CD1c-positive myeloid dendritic cell (primary cell): Measurements from ENCODE around the gene ELOVL7.
A peak's percentile ranks its signal among the peaks of the same experiment; 100 is the strongest.
"Not testable (repeated sequence)": the region's sequence is repeated elsewhere in the genome, so short reads cannot be mapped to it uniquely, and the experiment has no call there.

Experiments
- DNase-seq: peaks from one replicate; pipeline ENCODE4 v3.0.0-alpha.2; 2016; ENCODE audit errors: extremely low spot score

The ELOVL7 gene

DNA sequence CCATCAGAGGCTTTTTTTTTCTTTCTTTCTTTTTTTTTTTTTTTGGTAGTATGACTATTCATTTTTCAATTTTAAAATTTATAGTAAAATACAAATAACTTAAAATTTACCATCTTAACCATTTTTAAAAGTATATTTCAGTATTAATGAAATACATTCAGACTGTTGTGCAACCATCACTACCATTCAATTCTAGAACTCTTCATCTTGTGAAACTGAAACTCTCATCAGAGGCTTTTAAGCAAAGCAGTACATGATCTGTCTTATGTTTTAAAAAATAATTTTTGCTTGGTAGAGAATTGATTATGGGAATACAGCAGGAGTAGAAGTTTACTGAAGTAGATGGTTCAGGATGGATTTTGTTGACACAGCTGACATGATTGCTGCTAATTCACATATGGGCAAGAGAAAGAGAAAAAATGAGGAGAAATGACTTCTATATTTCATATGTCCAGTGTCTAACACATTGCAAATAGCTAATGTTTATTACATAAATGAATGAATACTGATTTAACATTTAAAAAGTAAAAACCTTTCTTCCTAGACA lies 13.4 kb downstream of the ELOVL7 start:
- no peak for DNase-seq

DNA sequence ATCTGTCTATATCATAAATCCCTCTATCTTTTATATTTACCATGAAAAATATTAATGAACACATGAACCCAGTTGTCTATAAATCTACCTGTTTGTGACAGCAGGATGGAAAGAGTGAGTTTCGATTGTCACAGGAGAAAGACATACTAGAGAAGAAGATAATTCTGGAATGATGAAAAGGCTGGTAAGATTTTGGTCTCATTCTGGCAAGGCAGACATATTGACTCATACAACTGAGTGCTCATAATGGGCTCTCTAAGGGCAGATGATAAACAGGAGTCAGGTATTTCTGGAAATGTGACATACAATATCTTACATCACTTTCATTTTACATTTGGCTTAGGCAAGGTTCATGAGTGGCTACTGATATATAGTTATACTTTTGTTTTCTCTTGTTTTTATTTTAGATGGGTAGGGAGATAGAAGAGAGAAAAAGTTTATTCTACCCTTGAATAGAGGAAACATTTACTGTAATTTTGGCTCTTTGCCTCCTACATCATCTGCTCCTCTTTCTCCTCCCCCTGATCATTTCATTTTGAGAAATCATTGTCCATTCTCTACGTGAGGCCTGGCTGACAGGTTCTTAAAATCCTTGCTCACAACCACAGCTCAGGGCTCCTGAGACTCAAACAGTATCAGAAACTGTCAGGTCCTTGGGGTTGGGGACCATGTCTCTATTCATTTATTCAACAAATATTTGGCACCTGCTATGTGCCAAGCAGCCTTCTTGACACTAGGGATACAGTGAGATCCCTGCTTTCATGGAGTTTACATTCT lies 14.4 kb downstream of the ELOVL7 start:
- DNase-seq, result no peak

DNA sequence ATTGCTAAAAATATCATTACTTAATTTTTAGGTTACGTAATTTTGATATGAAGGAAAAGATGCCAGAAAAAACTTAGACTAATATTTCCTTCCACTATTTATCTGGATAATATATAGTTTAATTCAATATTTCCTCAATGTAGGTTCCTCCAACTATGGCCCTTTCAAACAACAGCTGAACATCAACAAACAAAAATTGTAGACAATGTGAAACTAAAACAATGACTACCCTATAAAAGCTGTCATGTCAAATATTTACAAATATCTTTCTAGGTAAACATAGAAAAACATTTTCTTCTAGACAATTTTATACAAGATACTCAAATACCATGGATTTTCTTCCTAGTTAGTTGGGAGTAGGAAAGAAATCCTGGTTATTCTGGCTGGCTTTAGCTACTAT lies 16.9 kb downstream of the ELOVL7 start:
- DNase-seq, result no peak

DNA sequence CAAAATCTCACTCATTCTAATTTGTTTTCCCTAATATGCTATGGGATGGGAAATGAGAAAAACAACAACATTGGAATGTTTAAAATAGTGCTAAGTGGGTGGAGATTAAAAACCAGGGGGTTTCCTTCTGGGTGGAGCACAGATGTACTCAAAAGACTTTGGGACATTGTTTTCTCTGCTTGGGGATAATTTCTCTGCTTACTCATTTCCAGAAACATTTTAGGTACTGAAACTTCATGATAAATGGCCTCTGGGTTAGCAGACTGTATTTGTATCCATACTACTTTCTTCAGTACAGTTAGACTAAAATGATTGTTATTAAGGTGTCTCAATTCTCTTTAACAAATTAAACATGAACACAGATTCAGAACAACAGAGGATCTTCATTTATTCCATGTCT lies 17.4 kb downstream of the ELOVL7 start:
- DNase-seq, result peak; percentile 41

DNA sequence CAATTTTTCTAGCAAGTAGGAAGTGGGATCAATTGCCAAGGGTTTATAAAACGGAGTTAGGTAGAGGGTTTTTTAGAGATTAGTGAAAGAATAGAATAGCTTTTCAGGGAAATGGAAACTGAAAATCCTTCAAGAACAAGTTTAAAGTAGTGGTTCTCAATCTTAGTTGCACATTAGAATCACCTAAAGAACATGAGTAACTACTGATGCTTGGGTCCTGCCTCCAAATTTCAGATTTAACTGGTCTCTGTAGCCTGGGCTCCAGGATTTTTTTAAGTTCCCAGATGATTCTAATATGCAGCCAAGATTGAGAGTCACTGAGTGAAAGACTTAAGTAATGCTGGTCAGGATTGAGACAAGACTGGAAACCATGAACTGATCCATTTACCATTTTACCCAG lies 20.5 kb downstream of the ELOVL7 start:
- DNase-seq, result no peak

DNA sequence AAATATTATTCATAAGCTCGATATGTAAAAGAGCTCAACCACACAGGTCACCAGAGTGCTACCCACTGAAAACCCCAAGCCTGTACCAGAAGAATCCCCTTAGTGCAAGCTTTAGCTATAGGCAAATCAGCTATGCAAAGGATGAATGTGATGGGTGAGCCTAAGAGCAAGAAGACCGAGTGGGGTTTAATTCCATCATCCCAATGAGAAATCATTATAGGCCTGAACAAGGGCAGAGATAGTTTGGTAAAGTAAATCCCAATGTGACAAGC lies 21.8 kb downstream of the ELOVL7 start:
- DNase-seq, result no peak

DNA sequence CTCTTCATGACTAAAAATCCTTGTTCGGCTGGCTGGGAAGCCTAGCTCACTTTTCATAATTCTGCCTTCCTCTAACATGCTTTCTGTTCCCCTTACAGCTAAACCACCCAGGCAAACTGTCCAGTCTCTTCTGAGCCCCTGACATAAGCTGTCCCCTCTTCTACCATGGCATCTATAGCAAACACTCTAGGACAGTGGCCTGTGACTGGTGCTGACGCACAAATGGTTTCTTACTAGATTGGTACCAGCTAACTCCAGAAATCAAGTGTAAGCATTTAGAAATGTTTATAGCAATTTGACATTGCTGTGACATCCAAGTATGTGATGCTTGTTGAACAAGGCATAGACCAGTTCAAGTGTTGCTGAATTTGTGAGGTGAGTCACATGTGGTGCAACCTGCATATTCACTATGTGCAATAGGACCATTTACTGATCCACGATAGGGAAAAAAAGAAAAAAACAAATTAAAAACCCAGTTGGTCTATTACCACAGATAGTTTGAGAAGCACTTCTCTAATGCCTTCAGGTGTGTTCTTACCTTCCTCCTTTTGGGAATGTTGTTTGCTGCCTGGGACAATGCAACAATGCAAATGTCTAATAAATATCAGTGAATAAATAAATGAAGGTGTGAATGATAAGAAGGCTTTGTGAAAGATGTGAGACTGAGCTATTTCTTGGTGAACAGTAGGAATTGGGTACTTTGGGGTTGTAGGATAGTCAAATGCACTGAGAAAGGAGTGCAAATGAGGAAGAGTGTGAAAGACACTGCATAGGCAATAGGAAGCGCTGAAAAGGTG lies 22.4 kb downstream of the ELOVL7 start:
- DNase-seq, result no peak

DNA sequence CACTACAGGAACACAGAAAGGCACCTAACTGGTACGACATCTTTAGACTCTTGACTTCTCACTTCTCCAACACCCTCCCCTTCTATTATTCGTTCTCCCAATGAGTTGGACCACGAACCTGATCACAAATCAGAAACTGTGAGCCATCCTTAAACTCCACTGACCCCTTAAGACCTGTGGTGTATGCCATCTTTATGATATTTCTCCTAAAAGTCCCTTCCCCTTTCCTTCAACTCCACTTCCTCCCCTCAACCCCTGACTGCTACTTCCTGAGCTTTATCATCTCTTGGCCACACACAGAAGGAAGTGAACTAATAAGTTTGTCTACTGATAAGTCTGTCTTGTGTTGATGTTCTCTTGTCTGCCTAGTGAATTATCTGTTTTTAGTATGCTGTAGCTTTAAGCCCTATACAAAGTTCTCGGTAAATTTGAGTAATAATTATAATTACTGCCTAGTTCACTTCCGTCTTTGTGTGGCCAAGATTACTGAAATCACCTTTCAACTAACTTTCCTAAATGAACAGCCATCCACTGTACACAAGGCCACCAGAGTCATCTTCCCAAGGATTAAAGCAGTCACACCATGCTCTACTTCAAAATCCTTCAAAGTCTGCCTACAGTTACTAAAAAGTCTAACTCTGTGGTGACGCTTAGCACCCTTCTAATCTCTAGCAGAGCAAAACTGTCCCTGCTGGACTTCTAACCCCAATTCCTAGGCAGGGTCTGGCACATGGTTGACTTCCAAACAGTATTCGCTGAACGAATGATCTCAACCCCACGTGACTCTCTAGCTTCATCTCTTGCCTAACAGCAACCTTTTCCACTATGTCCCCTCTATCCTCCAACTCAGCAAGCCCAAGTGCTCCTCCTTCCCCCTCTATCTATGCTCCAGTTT lies 23.2 kb downstream of the ELOVL7 start:
- DNase-seq, result peak; percentile 19

DNA sequence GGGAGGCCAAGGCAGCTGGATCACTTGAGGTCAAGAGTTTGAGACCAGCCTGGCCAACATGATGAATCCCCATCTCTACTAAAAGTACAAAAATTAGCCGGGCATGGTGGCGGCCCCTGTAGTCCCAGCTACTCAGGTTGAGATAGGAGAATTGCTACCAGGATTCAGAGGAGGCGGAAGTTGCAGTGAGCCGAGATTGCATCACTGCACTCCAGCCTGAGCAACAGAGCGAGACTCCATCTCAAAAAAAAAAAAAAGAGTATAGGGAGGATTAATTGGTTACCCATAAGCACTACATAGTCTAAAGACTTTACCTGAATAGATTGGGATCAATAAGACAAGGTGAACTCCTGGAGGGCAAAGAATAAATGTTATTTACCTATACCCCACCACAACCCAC lies 27.9 kb downstream of the ELOVL7 start:
- DNase-seq, result not testable (repeated sequence)

DNA sequence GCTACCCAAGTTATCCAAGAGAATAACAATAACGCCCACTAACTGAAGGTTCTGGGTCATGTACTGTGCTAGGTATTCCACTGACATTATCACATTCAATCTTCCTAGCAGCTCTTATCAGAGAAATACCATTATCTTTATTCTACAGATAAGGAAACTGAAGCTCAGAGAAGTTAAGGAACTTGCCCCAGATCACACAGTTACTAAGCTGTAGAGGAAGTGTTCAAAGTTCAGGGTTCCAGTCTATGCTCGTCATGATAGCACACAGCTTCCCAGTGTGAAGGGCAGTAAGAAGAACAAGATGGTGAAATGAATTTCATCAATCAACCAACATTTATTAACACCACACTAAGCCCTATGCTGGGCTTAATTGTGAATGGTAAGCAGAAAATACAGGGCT lies 29.6 kb downstream of the ELOVL7 start:
- no peak for DNase-seq

DNA sequence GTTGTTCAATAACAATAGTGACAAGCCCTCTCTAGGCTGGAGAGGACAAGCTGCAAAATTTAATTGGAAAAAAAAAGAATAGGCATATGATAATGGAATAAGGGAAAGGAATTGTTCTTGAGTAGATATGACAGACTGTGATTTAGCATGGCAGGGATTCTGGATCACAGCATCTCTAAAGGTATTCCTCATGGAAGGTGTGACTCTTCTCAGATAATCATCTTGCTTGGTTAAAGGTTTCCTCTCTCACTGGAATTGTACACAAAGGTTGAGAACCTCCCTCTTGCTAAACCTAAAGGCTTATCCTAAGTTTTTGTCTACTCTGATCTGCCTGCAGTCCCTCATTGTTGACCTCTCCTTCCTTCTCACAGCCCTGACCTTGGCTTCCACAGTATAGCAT lies 31.6 kb downstream of the ELOVL7 start:
- no peak for DNase-seq

DNA sequence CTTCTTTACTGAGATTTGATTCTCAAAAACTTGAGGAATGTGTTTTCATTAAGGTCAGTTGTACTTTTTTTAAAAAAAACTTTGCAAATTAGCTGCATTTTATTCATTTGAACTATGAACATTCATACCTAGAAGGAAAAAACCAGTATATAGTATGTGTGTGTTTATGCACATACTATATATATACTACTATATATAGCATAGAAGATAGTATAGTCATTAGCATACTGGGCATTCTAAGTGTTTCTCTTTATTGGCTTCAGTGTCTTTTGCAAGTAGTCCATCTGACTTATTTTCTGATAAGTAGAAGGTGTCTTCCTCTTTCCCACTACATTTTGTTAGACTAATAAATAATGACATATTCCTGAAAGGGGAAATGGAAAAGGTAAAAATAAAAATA lies 33.0 kb downstream of the ELOVL7 start:
- DNase-seq, result no peak

DNA sequence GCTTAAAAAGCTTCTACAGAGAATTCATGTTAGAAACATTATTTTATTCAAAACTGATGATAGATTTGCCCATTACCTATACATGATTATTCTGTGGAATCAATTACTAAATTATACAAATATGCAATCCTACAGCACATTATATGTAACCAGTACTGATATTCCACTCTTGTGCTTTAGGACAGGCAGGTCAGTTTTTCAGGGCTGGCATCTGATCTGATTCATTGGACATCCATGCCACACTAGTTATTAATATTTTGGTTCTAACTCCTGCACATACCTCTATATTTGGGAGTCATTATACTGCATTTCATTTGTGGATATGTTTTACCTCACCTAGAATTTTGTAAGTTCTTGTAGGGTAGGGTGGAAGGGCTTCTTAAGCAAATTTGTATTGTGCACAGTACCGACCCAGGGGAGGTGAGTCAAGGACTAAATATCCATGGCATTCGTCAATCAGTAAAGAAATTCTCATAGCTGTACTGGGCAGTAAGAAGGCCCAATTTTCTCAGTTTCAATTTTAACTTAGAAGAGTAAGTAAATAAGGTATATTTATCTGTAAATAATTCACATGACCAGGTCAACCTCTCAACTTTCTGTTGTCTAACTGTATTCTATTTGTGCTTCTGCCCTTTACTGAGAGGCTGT lies 33.5 kb downstream of the ELOVL7 start:
- no peak for DNase-seq

DNA sequence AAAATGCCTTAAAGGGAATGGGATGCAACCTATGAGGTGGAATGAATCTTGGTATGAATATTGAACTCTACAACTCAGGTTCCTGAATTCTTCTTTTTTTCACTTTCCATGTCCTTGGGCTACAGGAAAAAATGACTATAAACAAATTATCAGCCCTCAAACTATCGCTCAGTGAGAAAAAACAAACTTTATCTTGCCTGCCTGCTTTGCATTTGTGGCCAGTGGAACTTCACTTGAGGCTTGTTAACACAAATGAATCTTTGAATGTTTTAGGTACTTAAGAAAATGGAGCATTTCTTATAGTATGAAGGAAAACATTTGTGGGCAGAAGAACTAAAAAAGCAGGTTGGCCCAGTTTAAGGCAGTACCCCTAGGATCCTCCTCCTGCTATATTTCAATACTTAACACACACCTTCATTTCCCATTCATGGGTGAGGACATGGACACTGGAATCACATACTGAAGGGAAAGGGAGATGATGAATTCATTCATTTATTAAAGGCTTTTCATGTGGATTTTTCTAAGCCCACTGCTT lies 34.1 kb downstream of the ELOVL7 start:
- no peak for DNase-seq

DNA sequence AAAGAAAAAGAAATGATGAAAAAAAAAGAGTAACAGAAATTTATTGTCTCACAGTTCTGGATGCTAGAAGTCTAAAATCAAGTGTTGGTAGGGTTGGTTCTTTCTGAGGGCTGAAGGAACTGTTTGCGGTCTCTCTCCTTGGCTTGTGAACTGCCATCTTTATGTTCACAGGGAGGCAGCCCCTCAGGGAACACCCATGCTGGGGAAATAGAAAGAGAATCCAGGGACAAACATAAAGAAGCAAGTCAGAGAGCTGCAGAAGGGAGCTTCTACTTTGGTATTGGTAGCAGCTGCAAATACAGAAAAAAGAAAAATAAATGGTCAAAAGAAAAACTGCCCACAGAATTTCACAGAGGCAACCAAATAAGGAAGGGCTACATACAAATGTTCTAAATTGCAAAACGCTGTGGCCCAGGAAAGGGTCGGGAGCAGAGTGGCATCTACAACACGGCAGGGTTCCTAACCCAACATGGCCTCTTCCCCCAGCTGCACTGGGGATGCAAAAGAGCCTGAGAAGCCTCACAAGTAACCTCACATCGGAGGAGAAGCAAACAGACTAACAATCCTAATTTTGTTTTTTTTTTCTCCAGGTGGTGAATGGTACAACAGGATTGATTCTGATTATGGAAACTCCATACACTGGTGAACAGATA lies 37.4 kb downstream of the ELOVL7 start:
- no peak for DNase-seq

DNA sequence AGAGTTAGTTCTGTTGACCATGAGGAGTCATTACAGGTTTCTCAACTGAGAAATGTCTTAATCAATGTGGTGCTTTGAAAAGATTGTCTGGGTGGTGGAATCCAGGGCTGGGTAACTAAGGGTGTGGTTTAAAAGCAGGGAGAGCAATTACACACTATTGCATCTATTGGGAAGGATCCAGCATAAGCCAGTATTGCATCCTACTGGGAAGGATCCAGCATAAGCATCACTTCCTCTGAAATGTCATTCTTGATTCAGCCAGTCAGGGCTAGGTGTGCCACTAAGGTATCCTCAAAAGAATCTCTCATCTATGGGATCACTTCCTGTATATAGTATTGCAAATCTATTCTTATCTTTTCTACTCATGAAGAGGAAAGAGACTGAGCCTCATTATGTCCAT lies 38.6 kb downstream of the ELOVL7 start:
- DNase-seq, result no peak

DNA sequence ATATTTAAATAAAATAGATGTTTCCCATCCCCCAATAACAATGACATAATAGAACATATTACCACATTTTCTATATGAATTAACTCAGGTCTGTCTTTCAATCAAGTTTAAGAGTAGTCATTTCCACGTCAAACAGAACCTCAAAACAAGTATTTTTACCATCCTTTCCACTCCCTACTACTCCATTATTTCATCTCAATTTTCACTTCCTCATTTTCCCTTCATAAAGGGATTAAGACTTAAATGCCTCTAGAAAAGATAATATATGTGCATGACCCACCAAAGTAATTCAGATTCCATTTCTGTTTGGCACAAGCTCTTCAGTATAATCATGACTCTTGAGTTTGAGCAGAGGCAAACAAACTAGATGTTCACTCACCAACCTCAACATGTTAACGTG lies 40.4 kb downstream of the ELOVL7 start:
- no peak for DNase-seq

DNA sequence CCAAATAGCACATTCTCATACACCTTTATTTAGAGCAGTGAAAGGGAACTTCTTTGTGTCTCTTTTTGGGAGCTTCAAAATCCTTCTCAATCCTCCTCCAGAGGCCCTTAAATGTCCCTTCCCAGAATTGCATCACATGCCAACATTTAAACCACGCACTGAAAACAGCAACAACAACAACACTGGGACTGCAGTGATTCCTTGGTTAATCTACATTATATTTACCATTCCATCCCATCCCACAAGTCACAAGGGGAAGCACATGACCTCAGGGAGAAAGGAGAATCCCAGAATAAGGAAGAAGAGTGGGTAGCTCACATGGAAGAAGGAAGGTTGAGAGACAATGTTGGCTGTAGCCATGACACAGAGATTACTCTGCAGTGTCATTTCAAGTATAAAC lies 41.1 kb downstream of the ELOVL7 start:
- DNase-seq, result no peak

DNA sequence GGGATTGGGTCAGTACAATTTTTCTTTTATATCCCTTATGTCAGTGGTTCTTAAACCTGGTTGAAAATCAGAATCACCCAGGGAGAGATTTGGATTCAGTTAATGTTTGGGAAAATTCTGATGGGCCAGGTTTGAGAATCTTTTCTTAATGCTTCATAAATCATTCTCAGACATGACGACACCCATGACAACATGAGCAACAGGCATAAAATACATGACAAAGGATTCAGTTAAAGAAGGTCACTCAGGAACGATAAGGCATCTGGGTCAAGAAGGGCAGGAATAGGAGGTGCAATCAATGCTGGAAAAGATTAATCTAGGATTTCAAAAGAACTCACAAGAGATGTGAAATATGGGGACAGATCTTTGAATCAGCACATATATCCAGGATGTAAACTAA lies 41.8 kb downstream of the ELOVL7 start:
- DNase-seq, result no peak

DNA sequence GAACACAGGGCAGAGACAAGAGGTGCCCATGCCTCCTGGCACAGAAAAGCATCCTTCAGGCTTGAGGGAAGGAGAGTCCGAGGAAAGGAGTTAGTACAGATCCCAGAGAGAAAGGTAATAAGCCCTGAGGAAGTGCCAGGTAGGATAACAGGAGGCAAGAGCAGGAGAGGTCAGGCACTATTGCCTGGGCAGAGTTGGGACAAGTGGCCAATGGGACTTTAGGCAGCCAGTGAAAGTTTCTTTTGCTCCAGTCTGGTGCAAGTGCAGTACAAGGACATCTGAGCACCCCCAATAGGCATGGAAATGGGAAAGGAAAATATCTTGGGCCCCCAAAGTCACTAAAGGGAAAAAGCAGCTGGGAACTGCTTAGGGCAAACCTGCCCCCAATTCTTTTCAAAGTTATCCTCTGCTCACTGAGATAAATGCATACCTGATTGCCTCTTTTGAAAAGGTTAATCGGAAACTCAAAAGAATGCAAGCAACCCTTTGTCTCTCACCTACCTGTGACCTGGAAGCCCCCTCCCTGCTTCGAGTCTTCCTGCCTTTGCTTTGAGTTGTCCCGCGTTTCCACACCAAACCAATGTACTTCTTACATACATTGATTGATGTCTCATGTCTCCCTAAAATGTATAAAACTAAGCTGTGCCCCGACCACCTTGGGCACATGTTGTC lies 46.5 kb downstream of the ELOVL7 start:
- no peak for DNase-seq
